GM12878 (cell line): Measurements from ENCODE around the gene KIAA1217. TPM values are rescaled to one million over a fixed set of nuclear protein-coding genes. Genes with fewer than 3 reads are reported as not detected.

Experiments used
- ATAC-seq: fragments of 200-7000 bp; cut with Tn5 transposase; 3 replicates; pipeline ENCODE4 v1.9.1; 2020; ENCODE audit warnings: mild to moderate bottlenecking, moderate library complexity
- BruUV-seq: library from RNA; stranded (reverse); fragments of 400-500 nt; replicated peaks from 2 replicates; lab custom pipeline; 2021; lab: Mats Ljungman, UMichigan
- CTCF ChIA-PET: fragments of 300-600 bp; sonication (Branson Sonifier 250); formaldehyde crosslinking; extraction: SDS; loops from one replicate; lab custom pipeline; 2021; ENCODE audit warnings: inconsistent platforms; lab: Yijun Ruan, JAX
- POLR2A ChIA-PET: fragments of 350-600 bp; formaldehyde crosslinking; extraction: SDS; loops from one replicate; lab custom pipeline; 2021; ENCODE audit warnings: inconsistent platforms; lab: Charles Lee
- RAD21 ChIA-PET: fragments of 300-600 bp; sonication (Branson Sonifier 250); formaldehyde crosslinking; loops from one replicate; lab custom pipeline; 2023; ENCODE audit warnings: antibody characterized with exemption; ENCODE audit not compliant: unreplicated experiment; lab: Charles Lee
- SMC1A ChIA-PET: fragments of 300-600 bp; sonication (Branson Sonifier 250); formaldehyde crosslinking; loops from one replicate; lab custom pipeline; 2023; ENCODE audit not compliant: unreplicated experiment, uncharacterized antibody; lab: Charles Lee
- DNase-seq: peaks from one replicate; pipeline ENCODE4 v3.0.0-alpha.2; 2011; ENCODE audit warnings: low read depth, low spot score
- FAIRE-seq: peaks from 3 replicates; lab custom pipeline; 2011; peaks lifted over from hg19 to GRCh38; lab: Jason Lieb, UNC
- H2AFZ ChIP-seq: 2 replicates; pipeline ENCODE4 v1.6.0; 2011; ENCODE audit warnings: low read depth, low read length, control low read depth; ENCODE audit not compliant: control insufficient read depth
- H3K27ac ChIP-seq: 2 replicates; pipeline ENCODE4 v1.5.1; 2011; ENCODE audit warnings: control low read depth; ENCODE audit not compliant: control insufficient read depth, insufficient read depth
- H3K27me3 ChIP-seq, 2 experiments: replicated peaks in 1 of 2; 2 replicates each; pipeline versions ENCODE4 v1.6.0 to v1.6.1; 2011; ENCODE audit warnings: low read length in 1 of 2; ENCODE audit not compliant: control insufficient read depth in 2 of 2, insufficient read depth in 2 of 2
- H3K36me3 ChIP-seq, 2 experiments: 2 replicates each; pipeline ENCODE4 v1.5.1; 2011; ENCODE audit warnings: low read length in 1 of 2; ENCODE audit not compliant: control insufficient read depth in 2 of 2, insufficient read depth in 2 of 2
- H3K4me1 ChIP-seq: 2 replicates; pipeline ENCODE4 v1.6.1; 2011; ENCODE audit warnings: mild to moderate bottlenecking, low read length, moderate library complexity, mixed read lengths; ENCODE audit not compliant: control insufficient read depth, insufficient read depth
- H3K4me2 ChIP-seq: 2 replicates; pipeline ENCODE4 v1.6.0; 2011; ENCODE audit warnings: control low read depth; ENCODE audit not compliant: control insufficient read depth, insufficient read depth
- H3K4me3 ChIP-seq: fragments of 200-600 bp; sonication (generic); 2 replicates; pipeline ENCODE4 v1.5.1; 2016
- H3K79me2 ChIP-seq: 2 replicates; pipeline ENCODE4 v1.6.0; 2011; ENCODE audit warnings: low read length; ENCODE audit not compliant: control insufficient read depth, insufficient read depth
- H3K9ac ChIP-seq: 2 replicates; pipeline ENCODE4 v1.8.0; 2011; ENCODE audit warnings: low read length, control low read depth, mixed read lengths; ENCODE audit not compliant: control insufficient read depth, insufficient read depth
- H3K9me3 ChIP-seq: replicated peaks from 3 replicates; pipeline ENCODE4 v1.5.1; 2011; ENCODE audit warnings: mild to moderate bottlenecking, low read length; ENCODE audit not compliant: control insufficient read depth, insufficient read depth
- H4K20me1 ChIP-seq: 2 replicates; pipeline ENCODE4 v1.6.0; 2011; ENCODE audit not compliant: control insufficient read depth, insufficient read depth
- CHD4 ChIP-seq: fragments of 200-600 bp; sonication (generic); IDR thresholded peaks from 2 replicates; pipeline ENCODE4 v1.6.1; 2016; ENCODE audit warnings: mild to moderate bottlenecking
- CREB1 ChIP-seq: IDR thresholded peaks from 2 replicates; pipeline ENCODE4 v1.6.1; 2012; ENCODE audit warnings: low read depth, mild to moderate bottlenecking, inconsistent platforms
- CUX1 ChIP-seq: IDR thresholded peaks from 2 replicates; pipeline ENCODE4 v1.6.1; 2012; ENCODE audit warnings: improper control_type of control experiment, low read depth, low read length; ENCODE audit not compliant: insufficient replicate concordance
- ESRRA ChIP-seq: IDR thresholded peaks from 2 replicates; pipeline ENCODE4 v1.6.1; 2012; ENCODE audit warnings: mild to moderate bottlenecking, low read length, improper control_type of control experiment
- IRF4 ChIP-seq: IDR thresholded peaks from 2 replicates; pipeline ENCODE4 v1.6.1; 2011; ENCODE audit warnings: low read depth, low read length
- NR2C2 ChIP-seq: IDR thresholded peaks from 2 replicates; pipeline ENCODE4 v1.6.1; 2011; ENCODE audit warnings: borderline replicate concordance, low read depth; ENCODE audit not compliant: control insufficient read depth, insufficient read length
- POLR2AphosphoS5 ChIP-seq: IDR thresholded peaks from 2 replicates; pipeline ENCODE4 v1.6.1; 2011; ENCODE audit warnings: mild to moderate bottlenecking, low read length, inconsistent platforms
- SMAD1 ChIP-seq: fragments of 450-650 bp; IDR thresholded peaks from 2 replicates; pipeline ENCODE4 v1.6.1; 2018; ENCODE audit warnings: mild to moderate bottlenecking, low read depth; ENCODE audit not compliant: partially characterized antibody
- ZNF592 ChIP-seq: fragments of 450-650 bp; IDR thresholded peaks from 2 replicates; pipeline ENCODE4 v1.6.1; 2017; ENCODE audit warnings: mild to moderate bottlenecking, moderate library complexity
- ZNF687 ChIP-seq: fragments of 450-650 bp; IDR thresholded peaks from 2 replicates; pipeline ENCODE4 v1.6.1; 2017; ENCODE audit warnings: mild to moderate bottlenecking, moderate library complexity
- WGBS: methylation state at CpG from one replicate; pipeline ENCODE4 v1.1.6; 2016; ENCODE audit warnings: low lambda C conversion rate; ENCODE audit not compliant: insufficient replicate concordance, insufficient coverage; ENCODE audit errors: missing lambda C conversion rate; 5-methylcytosine and 5-hydroxymethylcytosine counted together
- in situ Hi-C: fragments of 300-500 bp; cut with MboI; formaldehyde crosslinking; loops from 9 replicates; pipeline ENCODE4 v1.14.3; 2018; ENCODE audit warnings: mixed read lengths
- intact Hi-C: fragments of 100-400 bp; cut with micrococcal nuclease; formaldehyde crosslinking; loops from one replicate; pipeline ENCODE4 v1.14.2; 2022; ENCODE audit not compliant: unreplicated experiment
- polyA plus RNA-seq, 11 experiments: library from polyadenylated mRNA; depleted of rRNA in 4 of 11; unstranded in 6 of 11; stranded (reverse) in 5 of 11; fragments of >200 nt; fragmentation: Nextera tagmentation in 4 of 11; fragmentation: Illumina TruSeq in 1 of 11; extraction: Ambion mirVana in 4 of 11; extraction: Trizol in 1 of 11; gene quantifications; 1 replicate in 1 of 11; 2 replicates in 10 of 11; pipeline versions ENCODE4 v1.2.1 to v1.2.3, GENCODE V29; 2011 to 2016; ENCODE audit warnings: inconsistent platforms in 2 of 11, missing spikeins in 2 of 11, low read depth in 1 of 11
- total RNA-seq, 4 experiments: library from RNA; depleted of rRNA in 3 of 4; stranded (reverse); fragments of >200 nt in 3 of 4; fragmentation: Illumina TruSeq in 1 of 4; extraction: Trizol in 1 of 4; gene quantifications; 2 replicates each; pipeline versions ENCODE4 v1.2.1 to v1.2.3, GENCODE V29; 2013 to 2021

KIAA1217 gene
- total and polyA plus RNA-seq, 10 of the 15 experiments (the other 5 are each of a cell fraction or from before 2014, with no cell fraction given) = 0.57 to 3.8 (median 2.1) TPM

GRCh38 chr10:24545585-24545984 is 336.6 kb downstream of the KIAA1217 start:
- no TSS peak for BruUV-seq
- Histone ChIP-seq H4K20me1 (no peaks in the 10 kb centered on the region), H2AFZ (no peak overlapping the region), H3K4me1 (no peaks in the 10 kb centered on the region), H3K27me3 (no peaks in the 10 kb centered on the region), H3K4me2 (no peak overlapping the region), H3K27ac (no peak overlapping the region), H3K9ac (no peak overlapping the region), H3K4me3 (no peak overlapping the region), H3K9me3 (no peaks in the 10 kb centered on the region), H3K36me3 (no peaks in the 10 kb centered on the region), H3K79me2 (no peaks in the 10 kb centered on the region)
- ChIA-PET RAD21 (no interaction called here), CTCF (interaction anchor here (3.7 kb wide), 1 partner anchor 27 kb away, joined by 12 read pairs; no protein-coding TSS in a partner anchor), SMC1A (interaction anchor here (0.7 kb wide), 1 partner anchor 9 kb away, joined by 3 read pairs; no protein-coding TSS in a partner anchor), POLR2A (no interaction called here)
- FAIRE-seq (no peak), DNase-seq (no peak), ATAC-seq (no peak)
- intact Hi-C loops = no loop called here
- no peak for TF ChIP-seq ZNF687
- no peak for TF ChIP-seq ESRRA
- TF ChIP-seq SMAD1 = no peak
- no peak for TF ChIP-seq CUX1
- no peak for TF ChIP-seq CREB1
- TF ChIP-seq NR2C2 = no peak
- TF ChIP-seq ZNF592 = no peak
- TF ChIP-seq POLR2AphosphoS5 = no peak
- TF ChIP-seq CHD4 = no peak
- no peak for TF ChIP-seq IRF4
- in situ Hi-C loops = no loop called here
- WGBS = 77% methylated on average over 3 of the region's 3 CpGs
